ENCODE data around the gene SELPLG. TPM values are rescaled to one million over a fixed set of nuclear protein-coding genes. Genes with fewer than 3 reads are reported as not detected.
"Not testable (repeated sequence)": the region's sequence is repeated elsewhere in the genome, so short reads cannot be mapped to it uniquely, and the experiment has no call there.

The SELPLG gene
- total RNA-seq, 2 donors from 2014 or later, result 14.3 to 17.3 TPM

DNA sequence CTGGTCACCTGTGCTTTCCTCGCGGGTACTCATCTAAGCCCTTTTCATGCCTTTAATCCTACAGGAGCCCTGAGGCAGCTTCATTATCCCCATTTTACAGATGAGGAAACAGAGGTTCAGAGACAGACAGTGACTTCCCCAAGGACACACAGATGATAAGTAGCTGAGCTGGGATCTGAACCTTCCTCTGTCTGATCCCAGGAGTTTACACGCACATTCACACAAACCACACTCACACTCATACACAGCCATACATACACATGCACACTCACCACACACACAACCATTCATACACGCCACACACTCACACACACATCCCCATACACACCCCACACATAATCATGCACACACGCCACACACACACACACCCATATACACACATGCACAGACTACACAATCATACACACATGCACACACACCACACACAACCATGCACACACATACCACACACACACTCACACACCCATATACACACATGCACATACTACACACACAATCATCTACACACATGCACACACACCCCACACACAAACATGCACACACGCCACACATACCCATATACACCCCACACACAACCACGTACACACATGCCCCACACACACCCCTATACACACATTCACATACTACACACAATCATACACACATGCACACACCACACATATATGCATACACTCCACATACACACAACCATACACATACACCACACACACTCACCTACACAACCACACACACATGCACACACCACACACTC, 38.6 kb downstream of the SELPLG start:
- no peak overlapping the region for H3K27ac ChIP-seq
- H3K4me1 ChIP-seq (ENCODE audit: control insufficient read depth in 1 of 2, low read depth in 2 of 2), result no peaks in the 10 kb centered on the region
- H3K4me3 ChIP-seq, result no peak overlapping the region
- ATAC-seq (ENCODE audit: insufficient number of reproducible peaks, low FRiP score, low read depth) (no peak), DNase-seq (ENCODE audit: low spot score) (no peak)
- H3K27me3 ChIP-seq (replicated peaks; ENCODE audit: insufficient read depth), result no peaks in the 10 kb centered on the region
- H3K9me3 ChIP-seq, result no peaks in the 10 kb centered on the region
- H3K36me3 ChIP-seq, result no peaks in the 10 kb centered on the region
- no peak for TF ChIP-seq CTCF (IDR thresholded peaks at IDR 0.05)

GRCh38 chr12:108594323-108594903, 39.3 kb downstream of the SELPLG start:
- ATAC-seq (ENCODE audit: insufficient number of reproducible peaks, low FRiP score, low read depth) (no peak), DNase-seq (ENCODE audit: low spot score) (no peak)
- Histone ChIP-seq H3K27me3 (replicated peaks; ENCODE audit: insufficient read depth) (no peaks in the 10 kb centered on the region), H3K27ac (no peak overlapping the region), H3K4me3 (no peak overlapping the region), H3K4me1 (ENCODE audit: control insufficient read depth in 1 of 2, low read depth in 2 of 2) (no peaks in the 10 kb centered on the region), H3K36me3 (no peaks in the 10 kb centered on the region), H3K9me3 (no peaks in the 10 kb centered on the region)
- TF ChIP-seq CTCF (IDR thresholded peaks at IDR 0.05), result no peak

DNA sequence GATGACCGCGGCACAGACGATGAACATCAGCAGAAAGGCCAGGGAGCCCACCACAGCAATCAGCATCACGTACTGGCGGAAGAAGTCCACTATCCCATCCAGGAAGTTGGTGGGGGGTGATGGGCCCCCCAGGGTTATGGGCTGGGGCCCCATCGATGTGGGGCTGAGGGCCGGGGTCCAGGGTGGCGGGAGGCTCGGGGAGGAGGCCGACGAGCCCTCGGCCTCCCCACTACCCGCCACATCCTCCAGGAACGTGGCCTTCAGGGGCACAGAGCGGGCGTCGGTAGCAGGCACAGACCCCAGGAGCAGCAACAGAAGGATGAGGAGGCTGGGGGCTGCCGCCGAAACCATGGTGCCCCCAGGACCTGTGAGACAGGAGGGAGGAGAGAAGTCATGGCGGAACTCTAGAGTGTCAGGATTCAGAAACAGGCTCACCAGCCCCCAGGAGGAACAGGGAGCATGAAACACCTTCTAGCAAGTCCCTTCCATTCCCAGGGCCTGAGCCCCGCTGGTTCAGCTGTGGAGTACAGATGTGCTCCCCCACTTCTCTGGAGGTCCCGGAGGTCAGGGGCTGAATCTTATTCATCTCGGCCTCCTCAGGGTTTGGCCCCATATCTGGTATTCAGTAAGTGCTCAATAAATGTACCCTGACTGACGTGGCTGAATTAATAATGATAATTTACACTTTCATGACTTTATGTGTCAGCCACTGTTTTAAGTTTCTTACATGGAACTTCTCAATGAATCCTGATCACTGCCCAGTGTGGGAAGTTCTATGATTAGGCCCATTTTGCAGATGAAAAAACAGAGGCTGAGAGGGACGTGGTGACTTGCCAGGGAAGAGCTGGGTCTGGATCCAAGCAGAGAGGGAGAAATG, 41.4 kb downstream of the SELPLG start:
- TF ChIP-seq CTCF (IDR thresholded peaks at IDR 0.05), result no peak
- Histone ChIP-seq H3K4me1 (ENCODE audit: control insufficient read depth in 1 of 2, low read depth in 2 of 2) (no peaks in the 10 kb centered on the region), H3K4me3 (no peak overlapping the region), H3K9me3 (no peaks in the 10 kb centered on the region), H3K36me3 (no peaks in the 10 kb centered on the region), H3K27me3 (replicated peaks; ENCODE audit: insufficient read depth) (no peaks in the 10 kb centered on the region), H3K27ac (no peak overlapping the region)
- no peak for DNase-seq (ENCODE audit: low spot score)
- no peak for ATAC-seq (ENCODE audit: insufficient number of reproducible peaks, low FRiP score, low read depth)

- Histone ChIP-seq H3K4me3 (no peak overlapping the region), H3K9me3 (no peaks in the 10 kb centered on the region), H3K27ac (no peak overlapping the region), H3K27me3 (replicated peaks; ENCODE audit: insufficient read depth) (no peaks in the 10 kb centered on the region), H3K36me3 (no peaks in the 10 kb centered on the region), H3K4me1 (ENCODE audit: control insufficient read depth in 1 of 2, low read depth in 2 of 2) (no peaks in the 10 kb centered on the region)
- DNase-seq (ENCODE audit: low spot score) (no peak), ATAC-seq (ENCODE audit: insufficient number of reproducible peaks, low FRiP score, low read depth) (no peak)
- TF ChIP-seq CTCF (IDR thresholded peaks at IDR 0.05), result no peak
Measured at GRCh38 chr12:108591267-108591980, 42.3 kb downstream of the SELPLG start.

- H3K4me1 ChIP-seq (ENCODE audit: control insufficient read depth in 1 of 2, low read depth in 2 of 2); H3K27ac ChIP-seq; H3K27me3 ChIP-seq (replicated peaks; ENCODE audit: insufficient read depth); DNase-seq (ENCODE audit: low spot score); H3K36me3 ChIP-seq; ATAC-seq (ENCODE audit: insufficient number of reproducible peaks, low FRiP score, low read depth); H3K9me3 ChIP-seq; H3K4me3 ChIP-seq: not testable (repeated sequence)
Measured at GRCh38 chr12:108590463-108590862, 43.2 kb downstream of the SELPLG start.
